ENCODE measurements around the gene PDE8B. TPM values are rescaled to one million over a fixed set of nuclear protein-coding genes. Genes with fewer than 3 reads are reported as not detected.

The PDE8B gene
- total RNA-seq, 1 experiment from 2014 or later = 0.17 TPM

GRCh38 chr5:77431719-77432118, 221.2 kb downstream of the PDE8B start:
- RAD21 ChIA-PET (ENCODE audit: low non-redundant PET in 1 of 2, low total read pairs in 2 of 2, uncharacterized antibody in 2 of 2, unreplicated experiment in 2 of 2) = no interaction called here
- H3K4me1 ChIP-seq (ENCODE audit: control insufficient read depth in 1 of 2, insufficient read depth in 2 of 2, low read length in 2 of 2) = no peaks in the 10 kb centered on the region
- no peak for ATAC-seq
- H2AFZ ChIP-seq (ENCODE audit: low read depth, low read length, poor library complexity, severe bottlenecking) = no peak overlapping the region
- no peak for DNase-seq (ENCODE audit: low read depth, low spot score)
- no peaks in the 10 kb centered on the region for H4K20me1 ChIP-seq (ENCODE audit: insufficient read depth)
- H3K36me3 ChIP-seq (ENCODE audit: control insufficient read depth in 1 of 2, insufficient read depth in 2 of 2, low read length in 2 of 2) = peaks cover 7 to 10% of the 10 kb centered on the region in 2 experiments; a peak in 3 of 4 replicates
- no peaks in the 10 kb centered on the region for H3K9me3 ChIP-seq (ENCODE audit: control insufficient read depth in 1 of 2, insufficient read depth in 1 of 2, low read depth in 1 of 2, low read length in 2 of 2)
- CTCF ChIA-PET = no interaction called here
- POLR2A ChIA-PET = no interaction called here
- BruUV-seq (replicated peaks) = no TSS peak
- no peak for TF ChIP-seq TCF7L2 (IDR thresholded peaks at IDR 0.05; ENCODE audit: borderline replicate concordance, extremely low read depth, insufficient read depth, insufficient read length)
- no peak for TF ChIP-seq JUND (IDR thresholded peaks at IDR 0.05)
- no peak for TF ChIP-seq ZFX (IDR thresholded peaks at IDR 0.05)
- no peak for TF ChIP-seq POLR2AphosphoS5 (IDR thresholded peaks at IDR 0.05; ENCODE audit: low read depth, low read length)
- no peak for TF ChIP-seq POLR2A (IDR thresholded peaks at IDR 0.05; ENCODE audit: borderline replicate concordance, extremely low read depth, insufficient read depth, insufficient read length)
- TF ChIP-seq SRF (IDR thresholded peaks at IDR 0.05; ENCODE audit: low read depth) = no peak
- TF ChIP-seq EZH2phosphoT487 (IDR thresholded peaks at IDR 0.05; ENCODE audit: borderline replicate concordance) = no peak
- no peak for TF ChIP-seq EZH2 (IDR thresholded peaks at IDR 0.05)
- no peak for TF ChIP-seq CBX3 (IDR thresholded peaks at IDR 0.05; ENCODE audit: low read depth)
- no peak for TF ChIP-seq ELF1 (IDR thresholded peaks at IDR 0.05; ENCODE audit: borderline replicate concordance, low read depth)
- no peak for TF ChIP-seq REST (IDR thresholded peaks at IDR 0.05; ENCODE audit: low read depth)
- TF ChIP-seq YY1 (IDR thresholded peaks at IDR 0.05; ENCODE audit: extremely low read depth, insufficient replicate concordance, low read depth, low read length) = no peak
- TF ChIP-seq RAD21 (IDR thresholded peaks at IDR 0.05; ENCODE audit: low read depth) = no peak
- TF ChIP-seq ZNF274 (IDR thresholded peaks at IDR 0.05; ENCODE audit: low read depth, low read length) = no peak
- TF ChIP-seq MAX (IDR thresholded peaks at IDR 0.05) = no peak
- no peak for TF ChIP-seq FOSL1 (IDR thresholded peaks at IDR 0.05; ENCODE audit: low read depth)
- no peak for TF ChIP-seq CTCF (IDR thresholded peaks at IDR 0.05 in 2 of 3, conservative IDR thresholded peaks at IDR 0.05 in 1 of 3; ENCODE audit: borderline replicate concordance in 1 of 3, insufficient read depth in 1 of 3, low read depth in 2 of 3, low read length in 2 of 3)
- TF ChIP-seq ZBTB33 (IDR thresholded peaks at IDR 0.05; ENCODE audit: extremely low read depth, insufficient replicate concordance, low read length) = no peak
- no peak for TF ChIP-seq SP1 (IDR thresholded peaks at IDR 0.05; ENCODE audit: low read depth)
- no peaks in the 10 kb centered on the region for H3K9me2 ChIP-seq (ENCODE audit: insufficient read depth)
- H3K27me3 ChIP-seq (ENCODE audit: insufficient read depth, low read length) = no peaks in the 10 kb centered on the region
- H3K9ac ChIP-seq (ENCODE audit: low read length) = no peak overlapping the region
- no peak overlapping the region for H3K4me2 ChIP-seq (ENCODE audit: low read length)
- intact Hi-C loops (cut with micrococcal nuclease) = loop anchor here (10.0 kb wide), 1 partner anchor 287 kb away; no protein-coding TSS in a partner anchor
- no peaks in the 10 kb centered on the region for H3K79me2 ChIP-seq (ENCODE audit: insufficient read depth, low read length)
- H3K27ac ChIP-seq (ENCODE audit: low read depth, low read length) = no peak overlapping the region
- H3K4me3 ChIP-seq (replicated peaks in 1 of 2; ENCODE audit: low read depth in 1 of 2, low read length in 2 of 2) = no peak overlapping the region

All from HCT116 (cell line).